IMR-90 (cell line): ENCODE data around the gene HMX3. TPM values are rescaled to one million over a fixed set of nuclear protein-coding genes. Genes with fewer than 3 reads are reported as not detected.

Source experiments
- ATAC-seq: fragments of 200-7000 bp; cut with Tn5 transposase; 2 replicates; pipeline ENCODE4 v1.9.1; 2020; ENCODE audit warnings: low read depth, mild to moderate bottlenecking, moderate library complexity
- BruUV-seq: library from RNA; stranded (reverse); fragments of 400-500 nt; replicated peaks from 2 replicates; lab custom pipeline; 2021; lab: Mats Ljungman, UMichigan
- CTCF ChIA-PET: fragments of 300-600 bp; formaldehyde crosslinking; extraction: SDS; loops from one replicate; lab custom pipeline; 2021; ENCODE audit warnings: antibody characterized with exemption; lab: Yijun Ruan, JAX
- POLR2A ChIA-PET: fragments of 300-600 bp; sonication (Branson Sonifier 250); formaldehyde crosslinking; loops from one replicate; lab custom pipeline; 2022; ENCODE audit warnings: antibody characterized with exemption; ENCODE audit not compliant: unreplicated experiment; lab: Charles Lee
- DNase-seq: peaks from one replicate; pipeline ENCODE4 v3.0.0; 2013
- H2AFZ ChIP-seq: replicated peaks from 2 replicates; pipeline ENCODE3; 2013; ENCODE audit warnings: low read length, mild to moderate bottlenecking; ENCODE audit not compliant: poor library complexity
- H2AK5ac ChIP-seq: 2 replicates; pipeline ENCODE4 v1.6.1; 2013; ENCODE audit warnings: low read depth, low read length, inconsistent platforms
- H2AK9ac ChIP-seq: replicated peaks from 2 replicates; pipeline ENCODE3; 2013; ENCODE audit warnings: mild to moderate bottlenecking, low read depth, low read length, moderate library complexity; ENCODE audit not compliant: poor library complexity
- H2BK120ac ChIP-seq: 2 replicates; pipeline ENCODE4 v1.6.1; 2013; ENCODE audit warnings: low read depth, low read length, inconsistent platforms
- H2BK15ac ChIP-seq: 3 replicates; pipeline ENCODE4 v1.6.1; 2013; ENCODE audit warnings: low read depth, low read length, inconsistent platforms
- H2BK20ac ChIP-seq: 2 replicates; pipeline ENCODE4 v1.6.1; 2013; ENCODE audit warnings: low read depth, mild to moderate bottlenecking, inconsistent platforms, low read length, moderate library complexity
- H2BK5ac ChIP-seq: 2 replicates; pipeline ENCODE4 v1.6.1; 2013; ENCODE audit warnings: mild to moderate bottlenecking, low read depth, low read length, inconsistent platforms; ENCODE audit not compliant: poor library complexity, severe bottlenecking
- H3K14ac ChIP-seq: replicated peaks from 2 replicates; pipeline ENCODE4 v1.6.1; 2013; ENCODE audit warnings: low read depth, low read length, inconsistent platforms
- H3K18ac ChIP-seq: 2 replicates; pipeline ENCODE4 v1.6.1; 2013; ENCODE audit warnings: low read depth, low read length, control low read depth
- H3K23ac ChIP-seq: 2 replicates; pipeline ENCODE4 v1.6.1; 2013; ENCODE audit warnings: low read depth, low read length, inconsistent platforms
- H3K27ac ChIP-seq: 2 replicates; pipeline ENCODE4 v1.5.1; 2013; ENCODE audit warnings: mild to moderate bottlenecking, control low read depth, low read length; ENCODE audit not compliant: insufficient read depth
- H3K27me3 ChIP-seq: 2 replicates; pipeline ENCODE4 v1.6.1; 2013; ENCODE audit warnings: low read length; ENCODE audit not compliant: control insufficient read depth, insufficient read depth
- H3K36me3 ChIP-seq: 2 replicates; pipeline ENCODE4 v1.6.1; 2013; ENCODE audit warnings: low read length, mixed read lengths; ENCODE audit not compliant: control insufficient read depth, insufficient read depth
- H3K4ac ChIP-seq: 2 replicates; pipeline ENCODE4 v1.6.1; 2013; ENCODE audit warnings: low read depth, low read length, inconsistent platforms
- H3K4me1 ChIP-seq: 2 replicates; pipeline ENCODE4 v1.6.1; 2013; ENCODE audit warnings: low read length, mixed read lengths; ENCODE audit not compliant: control insufficient read depth, insufficient read depth
- H3K4me2 ChIP-seq: 2 replicates; pipeline ENCODE4 v1.6.1; 2013; ENCODE audit warnings: low read depth, mild to moderate bottlenecking, control low read depth, low read length, moderate library complexity
- H3K4me3 ChIP-seq: 2 replicates; pipeline ENCODE4 v1.5.1; 2013; ENCODE audit warnings: low read depth, mild to moderate bottlenecking, control low read depth, low read length, moderate library complexity; ENCODE audit not compliant: insufficient read depth
- H3K56ac ChIP-seq: 2 replicates; pipeline ENCODE4 v1.6.1; 2013; ENCODE audit warnings: low read length, inconsistent platforms; ENCODE audit not compliant: insufficient read depth; ENCODE audit errors: extremely low read depth
- H3K79me1 ChIP-seq, 2 experiments: 2 replicates each; pipeline ENCODE4 v1.6.1; 2013; ENCODE audit warnings: low read length in 2 of 2, inconsistent platforms in 1 of 2, low read depth in 1 of 2
- H3K9ac ChIP-seq: 2 replicates; pipeline ENCODE4 v1.6.1; 2013; ENCODE audit warnings: low read depth, low read length, control low read depth
- H3K9me1 ChIP-seq: 2 replicates; pipeline ENCODE4 v1.6.1; 2013; ENCODE audit warnings: low read length, inconsistent platforms; ENCODE audit not compliant: insufficient read depth
- H3K9me3 ChIP-seq: 2 replicates; pipeline ENCODE4 v1.6.1; 2013; ENCODE audit warnings: low read length; ENCODE audit not compliant: control insufficient read depth, insufficient read depth
- H4K20me1 ChIP-seq: 2 replicates; pipeline ENCODE4 v1.6.1; 2013; ENCODE audit warnings: low read length, inconsistent platforms; ENCODE audit not compliant: insufficient read depth
- H4K5ac ChIP-seq: 2 replicates; pipeline ENCODE4 v1.6.1; 2013; ENCODE audit warnings: mild to moderate bottlenecking, low read depth, low read length, control low read depth
- H4K8ac ChIP-seq, 2 experiments: 2 replicates each; pipeline ENCODE4 v1.6.1; 2013; ENCODE audit warnings: low read depth in 2 of 2, low read length in 2 of 2, control low read depth in 1 of 2, inconsistent platforms in 1 of 2
- H4K91ac ChIP-seq: 2 replicates; pipeline ENCODE4 v1.6.1; 2013; ENCODE audit warnings: low read depth, low read length, inconsistent platforms; ENCODE audit not compliant: insufficient read depth
- BHLHE40 ChIP-seq: fragments of 150-350 bp; IDR thresholded peaks from 2 replicates; pipeline ENCODE4 v1.6.1; 2016; ENCODE audit warnings: mild to moderate bottlenecking, low read depth, low read length
- FOS ChIP-seq: fragments of 150-350 bp; IDR thresholded peaks from 2 replicates; pipeline ENCODE4 v1.6.1; 2016; ENCODE audit warnings: low read depth, low read length
- MAFK ChIP-seq: IDR thresholded peaks from 2 replicates; pipeline ENCODE4 v1.6.1; 2012; ENCODE audit warnings: low read depth, low read length, improper control_type of control experiment
- WGBS, 2 experiments: methylation state at CpG; one replicate each; pipeline versions ENCODE4 v1.1.5 to v1.1.7; 2013; ENCODE audit warnings: missing lambda C conversion rate in 2 of 2; ENCODE audit not compliant: insufficient read length in 1 of 2; ENCODE audit errors: extremely low coverage in 2 of 2; 5-methylcytosine and 5-hydroxymethylcytosine counted together
- dilution Hi-C: fragments of 300-500 bp; cut with HindIII; formaldehyde crosslinking; loops from one replicate; pipeline ENCODE4 v1.14.3; 2018; ENCODE audit warnings: low sequenced_read_pairs; ENCODE audit not compliant: unreplicated experiment
- in situ Hi-C: fragments of 300-500 bp; cut with MboI; formaldehyde crosslinking; loops from 3 replicates; pipeline ENCODE4 v1.14.3; 2019; ENCODE audit warnings: low sequenced_read_pairs, inconsistent platforms, mixed read lengths
- intact Hi-C: fragments of 100-400 bp; cut with micrococcal nuclease; formaldehyde crosslinking; loops from 2 replicates; pipeline ENCODE4 v1.10.0; 2022
- polyA plus RNA-seq, 3 experiments: library from polyadenylated mRNA; depleted of rRNA; stranded (reverse); fragments of >200 nt; gene quantifications; 2 replicates each; pipeline ENCODE4 v1.2.3, GENCODE V29; 2012; ENCODE audit warnings: low replicate concordance in 1 of 3
- total RNA-seq: library from RNA; depleted of rRNA; stranded (reverse); fragments of >200 nt; gene quantifications from 2 replicates; pipeline ENCODE4 v1.2.3, GENCODE V29; 2012
- TF ChIP-seq, protein P1 (sequence below): fragments of 150-350 bp; IDR thresholded peaks from 2 replicates; pipeline ENCODE4 v1.6.1; 2017; ENCODE audit warnings: mild to moderate bottlenecking, antibody characterized with exemption, low read length, low read depth

Gene HMX3
- total and polyA plus RNA-seq, 2 of the 4 experiments (the other 2 are of a cell fraction), result not detected

DNA sequence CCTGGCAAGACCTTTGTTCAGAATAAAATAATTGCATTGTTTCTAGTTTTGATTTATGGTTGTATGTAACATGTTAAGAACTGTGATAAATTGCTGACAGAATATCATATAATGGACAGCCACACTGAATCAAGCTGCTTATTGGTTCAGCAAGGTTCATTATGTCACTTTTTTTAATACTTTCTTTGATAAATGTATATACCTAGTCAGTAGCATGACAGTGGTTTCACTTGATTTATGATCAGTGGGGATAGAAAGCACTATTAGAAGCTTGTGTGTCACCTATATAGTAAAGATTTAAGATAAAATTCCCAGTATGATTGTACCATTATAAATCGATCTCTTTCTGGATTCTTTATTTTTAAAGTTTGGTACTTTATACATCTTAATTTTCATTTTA lies 22.9 kb downstream of the HMX3 start:
- H3K56ac ChIP-seq, result no peak overlapping the region
- H2AK5ac ChIP-seq, result no peak overlapping the region
- no peak overlapping the region for H3K18ac ChIP-seq
- H2BK15ac ChIP-seq, result no peak overlapping the region
- H2BK5ac ChIP-seq, result no peak overlapping the region
- no peak overlapping the region for H3K4me3 ChIP-seq
- ATAC-seq (no peak), DNase-seq (no peak)
- in situ Hi-C loops (loop anchor here (25.0 kb wide), 2 partner anchors 296 to 1021 kb away; no protein-coding TSS in a partner anchor), dilution Hi-C loops (no loop called here), intact Hi-C loops (loop anchor here (10.0 kb wide), 2 partner anchors 304 to 1256 kb away; partner anchors contain the start of gene OAT)
- H2AFZ ChIP-seq, result no peak overlapping the region
- H3K4me1 ChIP-seq, result peaks cover 1% of the 10 kb centered on the region; the same call in 1 of the 2 replicates
- H4K20me1 ChIP-seq, result peaks cover 25% of the 10 kb centered on the region
- no peak overlapping the region for H3K9ac ChIP-seq
- POLR2A ChIA-PET, result no interaction called here
- H3K23ac ChIP-seq, result no peak overlapping the region
- BruUV-seq, result no TSS peak
- H3K4me2 ChIP-seq, result no peak overlapping the region
- H3K79me1 ChIP-seq, result peaks cover 16 to 36% of the 10 kb centered on the region in 2 experiments
- H3K4ac ChIP-seq, result no peak overlapping the region
- no peak overlapping the region for H3K14ac ChIP-seq
- no peak overlapping the region for H2BK120ac ChIP-seq
- no peak overlapping the region for H3K27ac ChIP-seq
- no peak overlapping the region for H4K5ac ChIP-seq
- no peak for TF ChIP-seq MAFK
- no peak for TF ChIP-seq FOS
- no peak for TF ChIP-seq BHLHE40
- TF ChIP-seq, protein P1, sequence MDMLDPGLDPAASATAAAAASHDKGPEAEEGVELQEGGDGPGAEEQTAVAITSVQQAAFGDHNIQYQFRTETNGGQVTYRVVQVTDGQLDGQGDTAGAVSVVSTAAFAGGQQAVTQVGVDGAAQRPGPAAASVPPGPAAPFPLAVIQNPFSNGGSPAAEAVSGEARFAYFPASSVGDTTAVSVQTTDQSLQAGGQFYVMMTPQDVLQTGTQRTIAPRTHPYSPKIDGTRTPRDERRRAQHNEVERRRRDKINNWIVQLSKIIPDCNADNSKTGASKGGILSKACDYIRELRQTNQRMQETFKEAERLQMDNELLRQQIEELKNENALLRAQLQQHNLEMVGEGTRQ, result no peak
- no peak overlapping the region for H4K8ac ChIP-seq
- peaks cover 13% of the 10 kb centered on the region for H3K36me3 ChIP-seq
- no peak overlapping the region for H2BK20ac ChIP-seq
- H3K9me1 ChIP-seq, result no peaks in the 10 kb centered on the region
- CTCF ChIA-PET, result no interaction called here
- no peaks in the 10 kb centered on the region for H3K27me3 ChIP-seq
- no CpG with 5 or more reads among the region's 1 CpG for WGBS, 2 experiments
- no peaks in the 10 kb centered on the region for H3K9me3 ChIP-seq
- no peak overlapping the region for H2AK9ac ChIP-seq
- H4K91ac ChIP-seq, result no peak overlapping the region
